GM12873 (cell line): ENCODE results near the gene IL34.

Source experiments
- TF ChIP-seq, protein P1 (sequence below): IDR thresholded peaks from 2 replicates; pipeline ENCODE4 v1.5.1; 2012; ENCODE audit warnings: low read depth, mild to moderate bottlenecking, moderate library complexity, low read length, control low read depth; ENCODE audit not compliant: insufficient read depth; ENCODE audit errors: missing control alignments

Gene IL34

DNA sequence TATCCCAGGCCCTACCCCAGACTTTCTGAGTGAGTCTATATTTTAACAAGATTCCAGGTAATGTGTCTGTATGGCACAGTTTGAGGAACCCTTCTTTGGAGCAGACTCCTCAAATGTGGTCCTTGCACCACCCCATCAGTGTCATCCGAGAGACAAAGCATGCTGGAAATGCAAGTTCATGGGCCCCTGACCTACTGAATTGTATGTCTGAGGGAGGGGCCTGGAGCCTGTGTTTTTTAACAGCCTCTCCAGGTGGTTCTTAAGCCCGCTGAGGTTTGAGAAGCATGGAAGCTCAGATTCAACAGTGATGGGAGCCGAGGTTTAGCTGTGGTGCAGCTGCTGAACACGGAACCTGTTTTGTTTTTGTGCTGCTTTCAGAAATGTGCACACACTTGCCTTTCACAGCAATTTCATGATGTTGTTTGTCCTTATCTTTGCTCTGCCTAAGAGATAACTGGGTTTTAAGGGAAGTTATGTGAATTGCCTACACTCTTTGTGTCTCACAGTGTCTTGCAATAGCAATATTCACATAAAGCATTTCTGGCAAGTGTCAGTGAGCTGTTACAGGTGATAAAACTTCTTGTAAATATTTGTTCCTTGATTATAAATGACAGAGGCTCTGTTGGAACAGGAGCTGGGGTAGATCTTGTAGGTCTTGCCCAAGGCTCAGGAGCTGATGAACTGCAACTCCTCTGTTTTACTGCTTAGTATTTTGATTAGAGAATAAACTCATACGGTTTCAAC lies 32.0 kb upstream of the IL34 start:
- TF ChIP-seq, protein P1, sequence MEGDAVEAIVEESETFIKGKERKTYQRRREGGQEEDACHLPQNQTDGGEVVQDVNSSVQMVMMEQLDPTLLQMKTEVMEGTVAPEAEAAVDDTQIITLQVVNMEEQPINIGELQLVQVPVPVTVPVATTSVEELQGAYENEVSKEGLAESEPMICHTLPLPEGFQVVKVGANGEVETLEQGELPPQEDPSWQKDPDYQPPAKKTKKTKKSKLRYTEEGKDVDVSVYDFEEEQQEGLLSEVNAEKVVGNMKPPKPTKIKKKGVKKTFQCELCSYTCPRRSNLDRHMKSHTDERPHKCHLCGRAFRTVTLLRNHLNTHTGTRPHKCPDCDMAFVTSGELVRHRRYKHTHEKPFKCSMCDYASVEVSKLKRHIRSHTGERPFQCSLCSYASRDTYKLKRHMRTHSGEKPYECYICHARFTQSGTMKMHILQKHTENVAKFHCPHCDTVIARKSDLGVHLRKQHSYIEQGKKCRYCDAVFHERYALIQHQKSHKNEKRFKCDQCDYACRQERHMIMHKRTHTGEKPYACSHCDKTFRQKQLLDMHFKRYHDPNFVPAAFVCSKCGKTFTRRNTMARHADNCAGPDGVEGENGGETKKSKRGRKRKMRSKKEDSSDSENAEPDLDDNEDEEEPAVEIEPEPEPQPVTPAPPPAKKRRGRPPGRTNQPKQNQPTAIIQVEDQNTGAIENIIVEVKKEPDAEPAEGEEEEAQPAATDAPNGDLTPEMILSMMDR: no peak

DNA sequence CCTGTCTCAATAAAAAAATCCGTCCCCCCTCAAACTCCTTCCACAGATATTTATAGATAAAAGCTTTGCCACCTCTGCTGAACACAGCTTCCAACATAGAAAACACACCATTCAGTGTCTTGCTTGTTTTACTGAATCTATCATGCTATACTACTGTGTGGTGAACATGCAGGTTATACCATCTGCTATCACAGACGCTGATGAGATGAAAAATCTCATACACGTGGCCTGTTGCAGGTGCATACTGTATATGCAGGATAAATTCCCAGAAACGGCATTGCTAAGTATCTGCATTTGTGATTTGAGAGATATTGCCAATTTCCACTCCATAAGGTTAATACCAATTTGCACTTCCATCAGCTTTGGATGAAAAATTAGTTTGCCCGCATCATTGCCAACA lies 30.4 kb upstream of the IL34 start:
- TF ChIP-seq, protein P1: no peak

DNA sequence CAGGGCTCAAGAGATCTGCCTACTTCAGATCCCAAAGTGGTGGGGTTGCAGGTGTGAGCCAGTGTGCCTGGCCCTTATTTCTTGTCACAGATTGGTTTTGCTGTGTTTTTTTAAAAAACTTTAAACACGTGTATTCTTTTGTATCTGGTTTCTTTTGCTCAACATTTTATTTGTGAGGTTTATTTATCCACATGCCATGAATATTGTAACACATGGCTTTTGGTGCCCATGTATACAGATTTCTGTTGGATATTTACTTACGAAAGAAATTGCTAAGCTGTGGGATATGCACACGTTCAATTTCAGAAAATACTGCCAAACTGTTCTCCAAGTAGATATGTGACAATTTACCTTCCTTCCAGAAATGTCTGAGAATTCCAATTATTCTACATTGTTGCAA lies 18.7 kb upstream of the IL34 start:
- TF ChIP-seq, protein P1: no peak

DNA sequence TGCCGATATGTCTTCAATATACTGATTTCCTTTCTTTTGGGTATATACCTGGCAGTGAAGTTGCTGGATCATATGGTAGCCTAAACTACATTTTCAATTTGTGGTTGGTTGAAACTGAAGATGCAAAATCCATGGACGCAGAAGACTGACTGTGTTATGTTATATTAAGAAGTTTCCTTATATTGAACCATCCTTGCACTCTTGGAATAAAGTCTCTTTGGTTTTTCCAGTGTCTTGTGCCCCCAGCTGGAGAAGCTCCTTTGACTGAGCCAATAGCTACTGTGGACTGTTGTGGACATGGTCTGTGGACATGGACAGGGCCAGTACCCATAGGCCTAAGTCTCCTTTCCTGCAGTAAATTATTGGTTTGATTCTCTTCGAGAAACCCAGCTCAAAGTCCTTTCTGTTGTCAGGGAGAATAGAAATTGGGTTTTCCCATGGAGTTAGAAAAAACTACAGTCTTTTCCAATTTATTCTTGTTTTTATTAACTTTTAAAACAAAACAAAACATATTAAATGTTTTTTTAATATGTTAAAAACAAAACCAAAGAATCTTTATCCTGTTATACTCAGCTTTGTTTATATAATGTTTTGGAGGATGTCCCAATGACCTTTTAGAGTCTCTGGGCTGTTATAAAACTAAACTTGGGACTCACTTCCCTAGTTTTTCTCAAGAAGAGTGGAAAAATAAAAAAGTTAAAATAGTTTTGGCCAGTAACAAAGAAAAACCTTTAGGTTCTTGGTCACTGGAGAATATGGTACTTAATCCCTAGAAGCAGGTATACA lies 15.2 kb upstream of the IL34 start:
- TF ChIP-seq, protein P1: no peak

DNA sequence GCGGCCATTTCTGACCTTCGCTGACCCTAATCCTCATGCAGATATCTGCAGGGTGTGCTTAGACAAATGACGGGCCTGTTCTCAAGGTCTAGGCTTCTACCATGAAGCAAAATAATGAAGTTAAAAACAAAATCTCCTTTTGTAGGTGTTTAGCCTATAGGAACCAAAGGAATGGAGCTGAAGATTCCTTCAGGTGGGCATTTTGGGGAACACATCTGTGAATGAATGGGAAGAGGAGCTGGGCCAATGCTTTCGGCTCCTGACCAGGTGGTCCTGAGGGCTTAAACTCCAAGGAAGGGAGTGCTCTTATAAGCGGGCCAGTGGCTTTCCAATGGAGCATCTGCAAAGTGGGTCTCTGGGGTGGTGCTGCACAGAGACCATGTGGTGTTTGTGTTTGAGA lies 14.1 kb upstream of the IL34 start:
- TF ChIP-seq, protein P1: no peak

DNA sequence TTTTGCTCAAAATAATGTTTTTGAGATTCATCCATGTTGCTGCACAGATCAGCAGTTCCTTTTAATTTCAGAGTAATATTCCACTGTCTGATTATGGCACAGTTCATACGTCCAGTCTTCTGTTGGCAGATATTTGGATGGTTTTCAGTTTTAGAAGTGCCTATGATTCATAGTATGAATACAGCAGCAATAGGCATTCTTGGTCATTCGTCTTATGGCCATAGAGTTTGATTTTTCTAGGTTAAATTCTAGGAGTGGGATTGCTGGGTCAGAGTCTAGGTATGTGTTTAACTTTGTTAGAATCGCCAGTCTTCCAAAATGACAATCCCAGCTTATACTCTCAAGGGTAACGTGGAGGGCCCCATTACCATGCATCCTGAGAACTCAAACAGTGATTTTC lies 11.5 kb upstream of the IL34 start:
- TF ChIP-seq, protein P1: no peak

DNA sequence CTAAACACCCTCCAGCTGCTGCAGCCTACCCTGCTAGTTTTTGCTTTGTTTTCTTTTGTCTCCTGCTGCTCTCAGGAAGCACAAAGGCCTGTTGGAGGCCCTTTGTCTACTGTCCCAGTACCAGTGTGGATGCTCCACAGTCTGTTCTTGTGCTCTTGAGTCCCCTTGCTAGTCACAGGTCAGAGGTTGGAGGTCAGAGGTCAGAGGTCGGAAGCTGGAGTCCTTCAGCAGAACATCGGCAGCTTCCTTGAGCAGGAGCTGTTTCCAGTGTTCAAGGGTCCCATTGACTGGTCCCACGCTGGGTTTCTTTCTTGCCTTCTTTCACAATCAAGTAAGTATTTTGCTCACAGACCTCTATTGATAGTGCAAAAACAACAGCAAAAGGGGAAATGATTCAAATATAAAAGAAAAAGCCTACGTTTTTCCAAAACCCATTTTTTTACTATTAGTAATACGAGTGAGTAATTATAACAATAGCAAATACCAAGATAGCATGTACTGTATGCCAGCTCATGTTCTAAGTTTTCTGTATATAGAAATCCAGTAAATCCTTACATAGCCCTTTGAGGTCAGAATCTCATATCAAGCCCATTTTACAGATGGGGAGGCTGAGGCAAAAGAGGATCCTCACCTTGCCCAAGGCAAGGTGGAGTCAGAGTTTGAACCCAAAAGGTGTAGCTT lies 10.9 kb upstream of the IL34 start:
- TF ChIP-seq, protein P1: no peak
